HUES48 (cell line): ENCODE data around the gene TCL1B.
A peak's percentile ranks its signal among the peaks of the same experiment; 100 is the strongest.

Experiments used
- H3K27ac ChIP-seq: one replicate; pipeline ENCODE4 v1.7.0; 2013; ENCODE audit warnings: low read depth, low read length, inconsistent platforms
- H3K27me3 ChIP-seq: 2 replicates; pipeline ENCODE4 v1.6.1; 2013; ENCODE audit warnings: mild to moderate bottlenecking, low read length; ENCODE audit not compliant: control insufficient read depth, insufficient read depth
- H3K36me3 ChIP-seq: 2 replicates; pipeline ENCODE4 v1.6.1; 2013; ENCODE audit warnings: low read length; ENCODE audit not compliant: control insufficient read depth, insufficient read depth
- H3K4me1 ChIP-seq: 2 replicates; pipeline ENCODE4 v1.6.1; 2013; ENCODE audit warnings: mild to moderate bottlenecking, low read length; ENCODE audit not compliant: control insufficient read depth, insufficient read depth
- H3K4me3 ChIP-seq: 2 replicates; pipeline ENCODE4 v1.5.1; 2013; ENCODE audit warnings: mild to moderate bottlenecking, low read depth, low read length
- H3K9ac ChIP-seq: 2 replicates; pipeline ENCODE4 v1.6.1; 2013; ENCODE audit warnings: mild to moderate bottlenecking, low read depth, low read length, moderate library complexity
- H3K9me3 ChIP-seq: 2 replicates; pipeline ENCODE4 v1.6.1; 2013; ENCODE audit warnings: low read length; ENCODE audit not compliant: control insufficient read depth, insufficient read depth

TCL1B gene

DNA sequence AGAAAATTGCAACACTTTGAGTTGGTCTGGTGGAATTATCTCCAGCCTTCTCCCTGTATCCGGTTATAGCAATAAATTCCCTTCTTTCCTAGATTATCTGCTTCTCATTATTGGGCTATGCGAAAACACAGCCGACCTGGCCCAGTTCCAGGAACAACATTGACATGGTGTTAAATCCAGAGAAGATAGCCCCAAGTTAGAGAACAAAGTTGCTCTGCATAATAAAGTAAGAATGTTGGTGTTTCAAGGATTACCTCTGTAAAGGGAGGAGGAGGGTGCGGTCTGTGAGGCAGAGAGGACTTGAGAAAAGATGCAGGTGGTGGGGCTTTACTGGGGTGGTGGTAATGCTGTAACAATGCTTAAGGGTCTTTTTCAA is 15.6 kb downstream of the TCL1B start:
- Histone ChIP-seq H3K4me1 (peaks cover 38% of the 10 kb centered on the region), H3K27me3 (peaks cover 85% of the 10 kb centered on the region), H3K9me3 (no peaks in the 10 kb centered on the region), H3K4me3 (peak overlapping the region; percentile 25; the same call in 1 of the 2 replicates), H3K9ac (no peak overlapping the region), H3K27ac (no peak overlapping the region), H3K36me3 (no peaks in the 10 kb centered on the region)

DNA sequence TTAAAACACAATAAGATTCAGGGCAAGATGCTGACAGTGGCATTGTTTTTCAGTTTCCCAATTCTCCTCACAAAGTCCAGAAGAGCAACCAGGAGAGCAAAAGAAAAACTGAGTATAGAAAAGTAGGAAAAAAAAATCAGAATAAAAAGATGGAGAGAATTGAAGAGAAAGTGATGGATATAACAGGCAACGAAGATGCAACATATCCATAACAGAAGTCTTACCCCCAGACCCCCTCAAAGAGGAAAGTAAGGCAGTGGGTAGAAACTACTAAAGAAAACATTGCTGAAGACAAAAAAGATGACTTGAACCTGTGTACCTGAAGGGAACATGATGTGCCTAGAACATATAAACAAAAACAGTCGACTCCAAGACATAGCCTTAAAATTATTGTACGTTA is 17.1 kb downstream of the TCL1B start:
- H3K36me3 ChIP-seq: no peaks in the 10 kb centered on the region
- peaks cover 71% of the 10 kb centered on the region for H3K27me3 ChIP-seq
- no peak overlapping the region for H3K4me3 ChIP-seq
- H3K27ac ChIP-seq: no peak overlapping the region
- H3K9ac ChIP-seq: no peak overlapping the region
- H3K4me1 ChIP-seq: peaks cover 38% of the 10 kb centered on the region
- H3K9me3 ChIP-seq: no peaks in the 10 kb centered on the region

DNA sequence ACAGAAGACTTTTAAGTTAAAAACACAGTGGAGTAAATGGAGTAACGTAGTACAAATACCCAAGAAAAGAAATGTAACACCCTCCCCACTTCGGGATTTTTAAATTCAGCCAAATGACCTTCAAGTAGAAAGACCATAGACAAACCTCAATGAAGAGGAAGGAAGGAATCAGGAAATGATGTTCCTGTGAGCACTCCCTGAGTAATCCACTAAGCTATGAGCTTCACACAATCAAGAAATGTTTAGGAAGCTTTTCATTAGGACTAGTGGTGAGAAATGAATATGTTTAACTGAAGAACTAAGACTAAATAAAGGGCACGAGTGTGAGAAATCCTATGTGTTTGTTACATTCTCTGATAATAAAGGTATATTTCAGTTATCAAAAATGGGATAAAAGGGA is 17.6 kb downstream of the TCL1B start:
- Histone ChIP-seq H3K27ac (no peak overlapping the region), H3K4me1 (peaks cover 43% of the 10 kb centered on the region), H3K4me3 (no peak overlapping the region), H3K27me3 (peaks cover 70% of the 10 kb centered on the region), H3K9ac (no peak overlapping the region), H3K9me3 (no peaks in the 10 kb centered on the region), H3K36me3 (no peaks in the 10 kb centered on the region)

DNA sequence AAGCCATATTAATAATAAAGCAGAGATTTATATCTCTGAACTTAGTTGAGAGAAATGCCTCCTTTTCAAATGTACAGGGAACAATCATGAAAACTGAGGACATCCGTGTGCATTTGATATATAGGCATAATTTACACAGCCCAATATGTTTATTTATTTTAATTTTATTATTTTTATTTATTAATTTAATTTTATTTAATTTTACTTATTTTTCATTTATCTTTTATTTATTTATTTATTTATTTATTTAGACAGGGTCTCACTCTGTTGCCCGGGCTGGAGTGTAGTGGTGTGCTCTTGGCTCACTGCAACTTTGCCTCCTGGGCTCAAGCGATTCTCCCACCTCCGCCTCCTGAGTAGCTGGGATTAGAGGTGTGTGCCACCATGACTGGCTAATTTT is 19.3 kb downstream of the TCL1B start:
- H3K9me3 ChIP-seq: no peaks in the 10 kb centered on the region
- H3K36me3 ChIP-seq: no peaks in the 10 kb centered on the region
- no peak overlapping the region for H3K9ac ChIP-seq
- no peak overlapping the region for H3K4me3 ChIP-seq
- no peak overlapping the region for H3K27ac ChIP-seq
- peaks cover 28% of the 10 kb centered on the region for H3K4me1 ChIP-seq
- peaks cover 55% of the 10 kb centered on the region for H3K27me3 ChIP-seq

- no peak overlapping the region for H3K27ac ChIP-seq
Measured at GRCh38 chr14:95707327-95707726, 21.1 kb downstream of the TCL1B start.

DNA sequence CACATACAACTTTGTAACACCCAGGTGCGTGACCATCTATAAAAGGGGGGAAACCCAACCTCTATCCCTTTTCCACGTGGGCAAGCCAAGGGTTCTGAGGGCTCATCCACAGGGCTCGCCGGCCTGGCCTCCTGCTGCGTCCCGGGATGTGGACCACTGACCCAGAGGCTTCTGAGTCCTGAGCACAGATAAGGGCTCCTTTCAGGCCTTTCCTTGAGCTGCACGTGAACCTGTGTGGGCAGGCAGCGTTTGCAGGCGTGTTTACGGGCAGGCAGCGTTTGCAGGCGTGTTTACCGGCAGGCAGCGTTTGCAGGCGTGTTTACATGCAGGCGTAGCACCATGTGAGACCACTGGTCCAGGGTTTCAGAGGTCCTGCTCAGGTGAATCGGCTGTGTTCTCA is 23.9 kb downstream of the TCL1B start:
- Histone ChIP-seq H3K9me3 (no peaks in the 10 kb centered on the region), H3K9ac (no peak overlapping the region), H3K27me3 (peaks cover 13% of the 10 kb centered on the region), H3K4me1 (peaks cover 6% of the 10 kb centered on the region), H3K36me3 (no peaks in the 10 kb centered on the region), H3K27ac (no peak overlapping the region), H3K4me3 (no peak overlapping the region)

More at GRCh38 chr14:95707327-95707726, 21.1 kb downstream of the TCL1B start:
- H3K27me3 ChIP-seq: peaks cover 40% of the 10 kb centered on the region
- no peaks in the 10 kb centered on the region for H3K36me3 ChIP-seq
- no peak overlapping the region for H3K4me3 ChIP-seq
- H3K4me1 ChIP-seq: peaks cover 14% of the 10 kb centered on the region
- no peak overlapping the region for H3K9ac ChIP-seq
- H3K9me3 ChIP-seq: no peaks in the 10 kb centered on the region

GRCh38 chr14:95711476-95712176 is 25.4 kb downstream of the TCL1B start:
- no peak overlapping the region for H3K9ac ChIP-seq
- peaks cover 6% of the 10 kb centered on the region for H3K4me1 ChIP-seq
- H3K9me3 ChIP-seq: no peaks in the 10 kb centered on the region
- H3K27ac ChIP-seq: no peak overlapping the region
- H3K36me3 ChIP-seq: no peaks in the 10 kb centered on the region
- H3K4me3 ChIP-seq: no peak overlapping the region
- H3K27me3 ChIP-seq: peaks cover 9% of the 10 kb centered on the region

- peaks cover 9% of the 10 kb centered on the region for H3K27me3 ChIP-seq
- H3K9ac ChIP-seq: no peak overlapping the region
- no peak overlapping the region for H3K4me3 ChIP-seq
- no peak overlapping the region for H3K27ac ChIP-seq
- H3K9me3 ChIP-seq: no peaks in the 10 kb centered on the region
- H3K36me3 ChIP-seq: no peaks in the 10 kb centered on the region
- peaks cover 6% of the 10 kb centered on the region for H3K4me1 ChIP-seq
Measured at GRCh38 chr14:95712398-95712797, 26.2 kb downstream of the TCL1B start.

GRCh38 chr14:95713596-95714371 is 27.6 kb downstream of the TCL1B start, which contains the start of gene TCL1A:
Gene TCL1A, minus strand, starts transcription at chr14:95714125. Its CDS starts 59 bp downstream, at chr14:95714066.
- H3K4me1 ChIP-seq: peaks cover 2% of the 10 kb centered on the region
- H3K9me3 ChIP-seq: no peaks in the 10 kb centered on the region
- no peak within 1 kb of the TSS for H3K27ac ChIP-seq

GRCh38 chr14:95722525-95723190 is 36.4 kb downstream of the TCL1B start:
- no peaks in the 10 kb centered on the region for H3K27me3 ChIP-seq
- no peaks in the 10 kb centered on the region; the same call in 1 of the 2 replicates for H3K4me1 ChIP-seq
- no peak overlapping the region for H3K4me3 ChIP-seq
- no peaks in the 10 kb centered on the region for H3K9me3 ChIP-seq
- H3K36me3 ChIP-seq: no peaks in the 10 kb centered on the region
- H3K27ac ChIP-seq: no peak overlapping the region
- no peak overlapping the region for H3K9ac ChIP-seq

More at GRCh38 chr14:95713596-95714371, 27.6 kb downstream of the TCL1B start, which contains the start of gene TCL1A:
- H3K36me3 ChIP-seq: no peaks in the 10 kb centered on the region
- peaks cover 6% of the 10 kb centered on the region for H3K27me3 ChIP-seq
- H3K9ac ChIP-seq: no peak within 1 kb of the TSS
- no peak within 1 kb of the TSS for H3K4me3 ChIP-seq
